ENCODE results near the gene TMPRSS4.

DNA sequence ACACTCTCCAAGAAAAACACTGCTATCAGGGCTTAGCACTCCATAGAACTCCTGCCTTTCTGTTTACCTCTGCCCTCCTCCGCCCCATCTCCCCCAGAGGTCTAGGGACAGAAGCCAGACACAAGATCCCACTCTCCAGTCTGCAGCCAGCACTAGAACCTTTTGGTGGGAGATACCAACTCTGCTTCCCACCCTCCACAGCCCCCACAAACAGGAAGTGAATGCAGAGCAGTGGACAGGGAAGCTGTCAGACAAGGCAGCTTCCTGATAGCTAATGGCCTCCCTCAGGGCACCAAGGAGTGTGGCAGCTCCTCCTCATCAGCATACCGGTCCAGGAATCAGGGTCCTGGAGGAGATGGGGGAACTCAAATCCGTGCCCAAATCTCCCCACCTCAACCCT is 70.6 kb downstream of the TMPRSS4 start:
- TF ChIP-seq, protein P1, sequence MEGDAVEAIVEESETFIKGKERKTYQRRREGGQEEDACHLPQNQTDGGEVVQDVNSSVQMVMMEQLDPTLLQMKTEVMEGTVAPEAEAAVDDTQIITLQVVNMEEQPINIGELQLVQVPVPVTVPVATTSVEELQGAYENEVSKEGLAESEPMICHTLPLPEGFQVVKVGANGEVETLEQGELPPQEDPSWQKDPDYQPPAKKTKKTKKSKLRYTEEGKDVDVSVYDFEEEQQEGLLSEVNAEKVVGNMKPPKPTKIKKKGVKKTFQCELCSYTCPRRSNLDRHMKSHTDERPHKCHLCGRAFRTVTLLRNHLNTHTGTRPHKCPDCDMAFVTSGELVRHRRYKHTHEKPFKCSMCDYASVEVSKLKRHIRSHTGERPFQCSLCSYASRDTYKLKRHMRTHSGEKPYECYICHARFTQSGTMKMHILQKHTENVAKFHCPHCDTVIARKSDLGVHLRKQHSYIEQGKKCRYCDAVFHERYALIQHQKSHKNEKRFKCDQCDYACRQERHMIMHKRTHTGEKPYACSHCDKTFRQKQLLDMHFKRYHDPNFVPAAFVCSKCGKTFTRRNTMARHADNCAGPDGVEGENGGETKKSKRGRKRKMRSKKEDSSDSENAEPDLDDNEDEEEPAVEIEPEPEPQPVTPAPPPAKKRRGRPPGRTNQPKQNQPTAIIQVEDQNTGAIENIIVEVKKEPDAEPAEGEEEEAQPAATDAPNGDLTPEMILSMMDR (conservative IDR thresholded peaks at IDR 0.05; ENCODE audit: low read depth, low read length): no peak
- no peak for TF ChIP-seq EZH2phosphoT487 (IDR thresholded peaks at IDR 0.05; ENCODE audit: borderline replicate concordance, low read length)

Data from PC-3 (cell line).